GM18502 (cell line): ENCODE data around the gene INPP4B.

Experiments used
- ATAC-seq: cut with Tn5 transposase; IDR thresholded peaks from one replicate; pipeline ENCODE4 v1.9.1; 2021; ENCODE audit warnings: mild to moderate bottlenecking; ENCODE audit not compliant: unreplicated experiment, poor library complexity

Gene INPP4B

DNA sequence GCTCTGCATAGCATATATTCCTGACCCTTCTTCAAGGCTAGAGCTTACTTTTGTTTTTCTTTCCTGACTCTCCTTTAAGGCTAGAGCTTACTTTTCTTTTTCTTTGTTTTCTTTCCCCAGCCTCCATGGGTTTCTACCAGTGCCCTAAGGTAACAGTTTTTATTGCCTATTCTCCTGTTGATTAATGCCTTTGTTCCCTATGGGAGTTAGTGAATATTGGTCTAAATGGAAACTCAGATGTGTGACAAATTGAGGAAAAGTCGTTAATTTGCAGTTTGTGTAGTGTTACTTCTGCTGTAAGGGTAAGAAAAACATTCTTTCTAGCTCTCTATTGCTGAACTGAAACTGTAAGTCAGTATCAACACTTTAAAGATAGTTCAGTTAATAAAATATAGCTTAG lies 851.0 kb downstream of the INPP4B start:
- ATAC-seq, result no peak

DNA sequence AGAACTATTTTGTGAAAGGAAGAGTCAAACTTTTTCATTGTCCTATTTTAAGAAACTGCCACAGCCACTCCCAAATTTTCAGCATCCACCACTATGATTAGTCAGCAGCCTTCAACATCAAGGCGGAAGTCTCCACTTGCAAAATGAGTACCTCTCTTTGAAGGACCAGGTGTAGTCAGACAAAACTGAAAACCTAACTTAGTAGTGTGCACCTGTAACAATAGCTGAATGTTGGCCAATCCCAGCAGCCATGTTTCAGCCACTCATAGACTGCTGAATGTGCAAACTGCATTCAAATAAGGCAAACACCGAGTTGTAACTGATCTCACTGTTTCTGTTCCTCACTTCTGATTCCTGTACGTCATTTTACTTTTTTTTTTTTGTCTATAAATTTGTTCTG lies 868.7 kb downstream of the INPP4B start:
- no peak for ATAC-seq
